Right renal cortex interstitium (tissue), 3 donors: ENCODE results near the gene FIG4. TPM values are rescaled to one million over a fixed set of nuclear protein-coding genes. Genes with fewer than 3 reads are reported as not detected.
"Not testable (repeated sequence)": the region's sequence is repeated elsewhere in the genome, so short reads cannot be mapped to it uniquely, and the experiment has no call there.

Source experiments
- DNase-seq, 3 donors: peaks; one replicate each; pipeline ENCODE4 v3.0.0-alpha.2; 2013; ENCODE audit warnings: low read depth in 3 of 3, low spot score in 2 of 3
- polyA plus RNA-seq, 3 donors: library from polyadenylated mRNA; unstranded; fragments of 120-200 nt; gene quantifications; one replicate each; pipeline ENCODE4 v1.2.1, GENCODE V29; 2013; ENCODE audit not compliant: insufficient read length in 3 of 3

FIG4 gene
- polyA plus RNA-seq, 3 donors: 25.6 to 26.7 (median 25.8) TPM

DNA sequence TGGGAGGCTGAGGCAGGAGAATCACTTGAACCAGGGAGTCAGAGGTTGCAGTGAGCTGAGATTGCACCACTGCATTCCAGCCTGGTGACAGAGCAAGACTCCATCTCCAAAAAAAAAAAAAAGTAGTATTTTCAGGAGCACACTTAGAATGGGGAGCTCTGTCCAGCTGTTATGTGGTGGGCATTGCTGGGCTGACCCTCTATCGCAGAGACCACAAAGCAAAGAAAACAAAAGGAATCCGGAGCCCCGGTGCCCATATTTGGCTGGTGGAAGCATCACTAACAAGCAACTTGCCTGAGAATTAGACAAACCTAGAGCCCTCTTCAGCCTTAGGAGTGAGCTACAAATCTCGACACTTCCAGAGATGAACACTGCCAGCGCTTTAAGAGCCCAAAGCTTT lies 149.7 kb downstream of the FIG4 start:
- DNase-seq: no peak

DNA sequence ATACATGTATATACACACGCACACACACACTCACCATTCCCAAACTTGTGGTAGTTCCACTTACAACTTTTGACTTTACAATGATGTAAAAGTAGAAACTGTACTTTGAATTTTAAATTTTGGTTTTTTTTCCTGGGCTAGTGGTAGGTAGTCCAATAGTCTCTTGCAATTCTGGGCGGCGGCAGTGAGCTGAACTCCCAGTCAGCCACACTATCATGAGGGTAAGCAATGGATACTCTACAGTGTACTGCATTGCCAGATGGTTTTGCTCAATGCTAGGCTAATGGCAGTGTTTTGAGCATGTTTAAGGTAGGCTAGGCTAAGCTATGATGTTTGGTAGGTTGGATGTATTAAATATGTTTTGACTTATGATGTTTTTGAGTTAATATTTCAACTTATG lies 150.8 kb downstream of the FIG4 start:
- no peak for DNase-seq

DNA sequence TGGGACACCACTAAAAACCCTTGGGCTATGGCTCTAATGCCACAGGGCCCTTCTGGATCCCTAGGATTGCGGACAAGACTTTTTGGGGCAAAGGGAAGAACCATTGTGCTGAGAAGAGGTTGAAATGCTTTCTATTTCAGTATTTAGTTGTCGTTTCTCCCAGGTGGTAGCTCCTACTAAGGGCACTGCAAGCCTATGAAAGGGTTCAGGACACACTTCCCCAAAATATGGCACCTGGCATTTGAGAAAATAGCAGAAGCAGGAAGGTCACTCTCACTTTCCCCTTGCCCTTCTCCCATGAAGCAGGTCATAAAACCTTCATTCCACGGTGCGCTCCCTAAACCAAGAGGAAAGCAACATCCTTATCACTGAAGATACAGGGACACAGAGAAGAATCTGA lies 161.6 kb downstream of the FIG4 start:
- no peak for DNase-seq

- no peak for DNase-seq
Measured at GRCh38 chr6:109853426-109853825, 162.3 kb downstream of the FIG4 start.

DNA sequence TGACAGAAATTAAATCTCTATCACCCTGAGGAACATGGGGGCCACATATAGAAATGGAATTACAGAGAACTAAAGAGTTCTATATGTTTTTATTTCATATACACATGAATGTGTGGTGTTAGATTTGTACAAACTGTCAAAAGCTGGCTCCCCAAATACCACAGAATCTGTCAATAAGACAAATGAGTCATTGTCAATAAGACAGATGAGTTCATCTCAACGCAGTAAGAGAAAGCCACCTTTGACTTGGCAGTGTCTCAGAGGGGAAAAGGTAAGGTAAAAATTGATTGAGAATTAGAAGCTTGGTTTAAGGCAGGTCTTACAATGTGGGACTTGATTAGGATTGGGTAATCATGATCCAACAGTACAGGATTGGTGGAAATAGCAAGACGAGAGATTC lies 162.9 kb downstream of the FIG4 start:
- DNase-seq: no peak

DNA sequence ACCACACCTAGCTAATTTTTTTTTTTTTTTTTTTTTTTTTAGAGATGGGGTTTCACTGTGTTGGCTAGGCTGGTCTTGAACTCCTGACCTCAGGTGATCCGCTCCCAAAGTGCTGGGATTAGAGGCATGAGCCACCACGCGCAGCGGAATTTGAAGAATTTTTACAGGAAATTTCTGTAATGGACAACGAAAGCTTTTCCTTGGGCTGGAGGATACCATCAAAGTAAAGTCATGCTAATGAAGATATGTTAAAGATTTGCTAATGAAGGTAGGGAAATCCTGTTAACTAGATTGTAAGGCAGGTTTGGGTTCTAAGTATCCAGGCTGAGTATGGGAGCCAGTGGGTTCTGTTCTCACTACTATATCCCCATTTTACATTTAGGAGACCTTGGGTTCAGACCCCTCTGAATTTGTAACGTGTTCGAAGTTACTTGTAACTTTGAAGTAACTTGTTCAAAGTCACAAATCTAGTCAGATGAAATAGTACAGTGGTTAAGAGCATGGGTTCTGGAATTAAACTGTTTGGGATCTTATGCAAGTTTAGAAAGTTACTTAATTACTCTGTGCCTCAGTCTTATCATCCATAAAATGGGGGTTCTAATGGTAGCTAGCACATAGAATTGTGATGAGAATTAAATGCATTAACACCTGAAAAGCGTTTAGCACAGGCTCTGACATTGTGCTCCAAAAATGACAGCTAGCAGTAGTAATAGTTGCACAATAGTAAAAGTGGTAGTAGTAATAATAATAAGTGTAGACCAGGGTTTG lies 163.6 kb downstream of the FIG4 start:
- no peak for DNase-seq

GRCh38 chr6:109855476-109856040 lies 164.5 kb downstream of the FIG4 start:
- DNase-seq: not testable (repeated sequence)

DNA sequence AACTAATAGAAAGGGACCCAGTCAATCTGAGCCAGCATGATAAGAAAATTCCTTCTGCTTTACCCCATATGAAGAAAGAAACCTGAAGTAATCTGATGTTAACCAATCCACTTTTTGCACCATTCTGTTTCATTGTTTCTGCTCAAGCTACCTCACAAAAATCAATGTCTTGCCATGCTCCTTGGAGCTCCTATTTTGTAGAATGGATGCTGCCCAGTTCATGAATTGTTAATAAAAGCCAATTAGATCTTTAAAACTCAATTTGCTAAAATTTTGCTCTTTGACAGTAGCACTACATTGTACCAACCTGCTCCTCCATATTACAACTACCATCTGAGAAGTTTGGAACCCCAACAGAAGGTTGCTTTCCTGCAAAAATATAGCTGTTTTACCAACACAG lies 170.8 kb downstream of the FIG4 start:
- no peak for DNase-seq

DNA sequence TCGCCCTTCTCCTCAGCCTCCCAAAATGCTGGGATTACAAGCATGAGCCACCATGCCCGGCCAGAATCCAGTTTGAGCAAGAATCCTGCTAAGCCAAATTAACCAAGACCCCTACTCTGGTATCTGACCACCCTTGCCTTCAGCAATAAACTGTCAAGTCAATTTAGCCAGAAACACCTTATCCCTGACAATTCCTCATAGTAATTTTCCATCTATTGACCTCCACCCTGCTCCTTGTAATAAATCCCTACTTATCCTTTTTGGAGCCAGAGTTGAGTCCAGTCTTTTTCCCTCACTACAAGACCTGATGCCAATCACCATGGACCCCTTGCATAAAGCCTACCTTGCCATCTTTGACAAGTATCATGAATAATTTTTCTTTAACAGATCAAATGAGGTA lies 173.0 kb downstream of the FIG4 start:
- no peak for DNase-seq

GRCh38 chr6:109865968-109866367 lies 174.9 kb downstream of the FIG4 start:
- DNase-seq: no peak

GRCh38 chr6:109867009-109867969 lies 176.2 kb downstream of the FIG4 start:
- no peak for DNase-seq

GRCh38 chr6:109867970-109868358 lies 176.9 kb downstream of the FIG4 start:
- no peak for DNase-seq

- DNase-seq: not testable (repeated sequence)
Measured at GRCh38 chr6:109869398-109870088, 178.4 kb downstream of the FIG4 start.

DNA sequence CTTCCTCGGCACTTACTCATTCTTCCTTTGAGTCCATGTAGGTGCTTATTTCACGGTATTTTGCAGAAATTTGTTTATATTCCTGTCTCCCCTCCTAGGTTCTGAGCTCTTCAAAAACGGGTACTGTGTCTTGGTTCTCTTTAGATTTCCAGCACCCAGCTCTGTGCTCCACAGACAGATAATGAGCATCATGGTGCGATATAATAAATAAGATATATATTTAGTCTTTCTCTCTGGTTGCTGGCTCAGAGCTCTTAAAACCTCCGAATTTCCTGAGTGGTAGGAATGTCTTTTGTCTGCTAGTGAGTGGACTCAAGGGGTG lies 179.0 kb downstream of the FIG4 start:
- DNase-seq: no peak

GRCh38 chr6:109872549-109872948 lies 181.5 kb downstream of the FIG4 start:
- no peak for DNase-seq

- DNase-seq: no peak
Measured at GRCh38 chr6:109872968-109873545, 182.0 kb downstream of the FIG4 start.

GRCh38 chr6:109874086-109874485 lies 183.0 kb downstream of the FIG4 start:
- DNase-seq: no peak

- DNase-seq: no peak
Measured at GRCh38 chr6:109874621-109875020, 183.5 kb downstream of the FIG4 start.
